ENCODE results near the gene RAMACL. TPM values are rescaled to one million over a fixed set of nuclear protein-coding genes. Genes with fewer than 3 reads are reported as not detected.

Gene RAMACL
- total and polyA plus RNA-seq, 2 experiments from 2014 or later, result 1.1 TPM

- no peak overlapping the region for H2AFZ ChIP-seq
- no peak overlapping the region for H3K4me2 ChIP-seq
- no peaks in the 10 kb centered on the region for H3K27me3 ChIP-seq
- no peaks in the 10 kb centered on the region for H4K20me1 ChIP-seq (ENCODE audit: insufficient read depth, poor library complexity, severe bottlenecking)
- no peak overlapping the region for H3K4me3 ChIP-seq
- H3K4me1 ChIP-seq (ENCODE audit: insufficient read depth), result no peaks in the 10 kb centered on the region
- H3K9me3 ChIP-seq (ENCODE audit: low read depth), result no peaks in the 10 kb centered on the region
- H3K9me2 ChIP-seq (replicated peaks; ENCODE audit: insufficient read depth), result no peaks in the 10 kb centered on the region
- WGBS (ENCODE audit: low lambda C conversion rate, missing lambda C conversion rate), result 95% methylated on average over 15 of the region's 15 CpGs
- no peak overlapping the region for H3K27ac ChIP-seq
- DNase-seq (ENCODE audit: low spot score), result no peak
- no peak for TF ChIP-seq CTCF (IDR thresholded peaks at IDR 0.05; ENCODE audit: poor library complexity)
- H3K79me2 ChIP-seq, result no peaks in the 10 kb centered on the region
- no peaks in the 10 kb centered on the region for H3K36me3 ChIP-seq (replicated peaks; ENCODE audit: insufficient read depth, low read depth)
Observed at GRCh38 chr6:166533205-166533824, 53.2 kb downstream of the RAMACL start.

Other genes with a start within 250 kb of the RAMACL start
- gene SFT2D1, start 244.1 kb downstream of the RAMACL start, total RNA-seq, result 51.6 and 67.8 TPM in 2 replicates
- gene SFT2D1, start 244.1 kb downstream of the RAMACL start, polyA plus RNA-seq, result 83.0 and 88.0 TPM in 2 replicates
- 54.9 and 75.4 TPM in 2 replicates for gene MPC1, start 203.7 kb downstream of the RAMACL start, total RNA-seq
- gene MPC1, start 203.7 kb downstream of the RAMACL start, polyA plus RNA-seq, result 70.2 and 70.8 TPM in 2 replicates
- gene RPS6KA2, start 40.6 kb upstream of the RAMACL start, total RNA-seq, result 26.3 and 29.2 TPM in 2 replicates
- gene RPS6KA2, start 40.6 kb upstream of the RAMACL start, polyA plus RNA-seq, result 27.7 and 34.8 TPM in 2 replicates